ENCODE measurements around the gene PPP1R14B. TPM values are rescaled to one million over a fixed set of nuclear protein-coding genes. Genes with fewer than 3 reads are reported as not detected.

PPP1R14B gene
- total and polyA plus RNA-seq, 2 of the 13 experiments (the other 11 are each of a cell fraction or from before 2014, with no cell fraction given), result 110 to 148 TPM

GRCh38 chr11:64234647-64235379, 11.9 kb downstream of the PPP1R14B start (continued):
- no peak for TF ChIP-seq ZNF891 (CRISPR knock-in tag; IDR thresholded peaks at IDR 0.05)
- no peak for TF ChIP-seq ZFYVE20 (CRISPR knock-in tag; IDR thresholded peaks at IDR 0.05; ENCODE audit: borderline replicate concordance, low read depth)
- no peak for TF ChIP-seq CEBPG (CRISPR knock-in tag; IDR thresholded peaks at IDR 0.05)
- no peak for TF ChIP-seq ZNF136 (CRISPR knock-in tag; IDR thresholded peaks at IDR 0.05; ENCODE audit: low read depth)
- peak; percentile 49; the same call in 1 of the 2 replicates for TF ChIP-seq POLR2G (IDR thresholded peaks at IDR 0.05; ENCODE audit: low read depth, low read length)
- TF ChIP-seq CBX1 (IDR thresholded peaks at IDR 0.05; ENCODE audit: low read depth), result no peak
- TF ChIP-seq ZBTB2 (CRISPR knock-in tag; IDR thresholded peaks at IDR 0.05; ENCODE audit: low read depth), result peak; percentile 86
- no peak for TF ChIP-seq GTF2F1 (IDR thresholded peaks at IDR 0.05; ENCODE audit: low read length)
- no peak for TF ChIP-seq GATAD1 (CRISPR knock-in tag; IDR thresholded peaks at IDR 0.05)
- TF ChIP-seq ZGPAT (CRISPR knock-in tag; IDR thresholded peaks at IDR 0.05), result no peak
- TF ChIP-seq HIVEP1 (CRISPR knock-in tag; IDR thresholded peaks at IDR 0.05), result peak; percentile 45; the same call in 1 of the 2 replicates
- no peak for TF ChIP-seq ATF4 (CRISPR knock-in tag; IDR thresholded peaks at IDR 0.05)
- 0 out of 2 replicates have a peak, but pooled peaks have one; percentile 50 for TF ChIP-seq ARNT2 (CRISPR knock-in tag; IDR thresholded peaks at IDR 0.05; ENCODE audit: low read depth)
- TF ChIP-seq BRD4 (CRISPR knock-in tag; IDR thresholded peaks at IDR 0.05), result 0 out of 2 replicates have a peak, but pooled peaks have one; percentile 57
- TF ChIP-seq CC2D1A (CRISPR knock-in tag; IDR thresholded peaks at IDR 0.05), result no peak
- TF ChIP-seq SNAPC4 (CRISPR knock-in tag; IDR thresholded peaks at IDR 0.05), result no peak
- no peak for TF ChIP-seq ZNF660 (CRISPR knock-in tag; IDR thresholded peaks at IDR 0.05; ENCODE audit: borderline replicate concordance, low read depth)
- TF ChIP-seq ZNF296 (CRISPR knock-in tag; conservative IDR thresholded peaks at IDR 0.05), result no peak
- TF ChIP-seq ZNF326 (CRISPR knock-in tag; IDR thresholded peaks at IDR 0.05; ENCODE audit: borderline replicate concordance), result no peak

Data from HepG2 (cell line).